Hepatocyte (in vitro differentiated cells): ENCODE data around the gene DYDC2.

Source experiments
- CTCF ChIP-seq: fragments of 200-600 bp; sonication (generic); IDR thresholded peaks from 2 replicates; pipeline ENCODE4 v1.5.1; 2016; ENCODE audit warnings: antibody characterized with exemption, mild to moderate bottlenecking; ENCODE audit not compliant: poor library complexity
- EZH2 ChIP-seq: fragments of 200-600 bp; sonication (generic); IDR thresholded peaks from 2 replicates; pipeline ENCODE4 v1.6.1; 2016; ENCODE audit warnings: antibody characterized with exemption, mild to moderate bottlenecking, borderline replicate concordance
- EZH2phosphoT487 ChIP-seq: fragments of 200-600 bp; sonication (generic); IDR thresholded peaks from one replicate; pipeline ENCODE4 v1.6.1; 2018; ENCODE audit warnings: antibody characterized with exemption, mild to moderate bottlenecking, low read depth, moderate library complexity; ENCODE audit not compliant: unreplicated experiment, severe bottlenecking

- TF ChIP-seq CTCF, result no peak
- TF ChIP-seq EZH2, result no peak
- no peak for TF ChIP-seq EZH2phosphoT487
These were observed 37.3 kb upstream of the DYDC2 start for GRCh38 chr10:80319318-80319717.
